ENCODE results near the gene ERBB4.

DNA sequence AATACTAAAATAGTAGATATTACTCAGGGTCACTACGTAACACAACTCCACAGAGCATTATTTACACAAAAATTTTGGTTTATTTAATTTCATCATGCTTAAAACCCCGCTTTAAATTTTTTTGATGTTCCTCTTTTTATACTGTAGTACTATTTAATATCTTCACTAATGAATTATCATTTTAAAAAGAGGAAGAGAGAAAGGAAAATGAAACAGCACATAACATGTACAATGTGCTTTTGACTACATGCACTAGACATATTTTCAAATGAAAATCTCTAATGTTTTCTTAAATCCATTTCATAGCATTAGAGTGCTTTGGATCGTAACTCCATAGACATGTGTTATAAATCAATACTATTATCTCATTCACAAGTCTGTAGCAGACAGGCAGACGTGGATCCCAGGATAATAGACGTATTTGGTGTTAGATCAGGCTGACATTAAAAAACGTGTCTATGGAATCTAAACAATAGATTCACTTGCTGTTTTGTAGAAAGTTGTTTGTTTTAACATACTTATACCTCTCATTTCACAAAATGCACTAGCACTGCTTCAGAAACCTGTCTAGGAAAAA is 1085.2 kb downstream of the ERBB4 start:
- TF ChIP-seq CTCF (IDR thresholded peaks at IDR 0.05 in 4 of 5, conservative IDR thresholded peaks at IDR 0.05 in 1 of 5) = no peak
- TF ChIP-seq POLR2A (IDR thresholded peaks at IDR 0.05) = no peak

Data from gastrocnemius medialis (tissue), 4 donors.